Liver (tissue), 3 donors: ENCODE results near the gene NIPAL1.

Experiments used
- JUND ChIP-seq, 2 donors: IDR thresholded peaks; 2 replicates each; pipeline ENCODE4 v1.6.1; 2016; ENCODE audit warnings: antibody characterized with exemption in 2 of 2
- TF ChIP-seq, protein P1 (sequence below): fragments of 150-350 bp; IDR thresholded peaks from 2 replicates; pipeline ENCODE4 v1.5.1; 2017; ENCODE audit warnings: improper control_type of control experiment, low read depth, low read length; ENCODE audit not compliant: missing input control
- TF ChIP-seq, protein P2 (sequence below): IDR thresholded peaks from 2 replicates; pipeline ENCODE4 v1.6.1; 2016; ENCODE audit warnings: antibody characterized with exemption
- donor health status: healthy.
- donor health status: healthy.

DNA sequence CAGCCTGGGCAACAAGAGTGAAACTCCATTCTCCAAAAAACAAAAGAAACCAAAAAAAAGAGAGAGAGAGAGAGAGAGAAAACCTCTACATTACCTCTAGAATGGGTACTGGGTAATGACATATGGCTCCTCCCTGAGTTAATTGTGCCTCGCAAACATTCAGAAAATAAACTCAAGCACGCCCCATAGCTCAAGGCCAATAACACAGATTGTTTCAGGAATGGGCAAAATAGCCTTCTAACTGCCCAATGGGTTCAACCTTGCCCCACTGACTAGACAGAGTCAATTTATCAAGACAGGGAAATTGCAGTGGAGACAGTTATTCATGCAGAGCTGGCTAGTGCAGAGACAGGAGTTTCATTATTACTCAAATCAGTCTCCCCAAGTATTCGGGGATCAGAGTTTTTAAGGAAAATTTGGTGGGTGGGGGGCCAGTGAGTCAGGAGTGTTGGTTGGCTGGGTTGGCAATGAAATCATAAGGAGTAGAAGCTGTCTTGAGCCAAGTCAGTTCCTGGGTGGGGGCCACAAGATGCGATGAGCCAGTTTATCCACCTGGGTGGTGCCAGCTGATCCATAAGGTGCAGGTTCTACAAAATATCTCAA lies 25.1 kb downstream of the NIPAL1 start:
- TF ChIP-seq, protein P1, sequence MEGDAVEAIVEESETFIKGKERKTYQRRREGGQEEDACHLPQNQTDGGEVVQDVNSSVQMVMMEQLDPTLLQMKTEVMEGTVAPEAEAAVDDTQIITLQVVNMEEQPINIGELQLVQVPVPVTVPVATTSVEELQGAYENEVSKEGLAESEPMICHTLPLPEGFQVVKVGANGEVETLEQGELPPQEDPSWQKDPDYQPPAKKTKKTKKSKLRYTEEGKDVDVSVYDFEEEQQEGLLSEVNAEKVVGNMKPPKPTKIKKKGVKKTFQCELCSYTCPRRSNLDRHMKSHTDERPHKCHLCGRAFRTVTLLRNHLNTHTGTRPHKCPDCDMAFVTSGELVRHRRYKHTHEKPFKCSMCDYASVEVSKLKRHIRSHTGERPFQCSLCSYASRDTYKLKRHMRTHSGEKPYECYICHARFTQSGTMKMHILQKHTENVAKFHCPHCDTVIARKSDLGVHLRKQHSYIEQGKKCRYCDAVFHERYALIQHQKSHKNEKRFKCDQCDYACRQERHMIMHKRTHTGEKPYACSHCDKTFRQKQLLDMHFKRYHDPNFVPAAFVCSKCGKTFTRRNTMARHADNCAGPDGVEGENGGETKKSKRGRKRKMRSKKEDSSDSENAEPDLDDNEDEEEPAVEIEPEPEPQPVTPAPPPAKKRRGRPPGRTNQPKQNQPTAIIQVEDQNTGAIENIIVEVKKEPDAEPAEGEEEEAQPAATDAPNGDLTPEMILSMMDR: no peak
- no peak for TF ChIP-seq JUND (IDR thresholded peaks at IDR 0.05)
- TF ChIP-seq, protein P2, sequence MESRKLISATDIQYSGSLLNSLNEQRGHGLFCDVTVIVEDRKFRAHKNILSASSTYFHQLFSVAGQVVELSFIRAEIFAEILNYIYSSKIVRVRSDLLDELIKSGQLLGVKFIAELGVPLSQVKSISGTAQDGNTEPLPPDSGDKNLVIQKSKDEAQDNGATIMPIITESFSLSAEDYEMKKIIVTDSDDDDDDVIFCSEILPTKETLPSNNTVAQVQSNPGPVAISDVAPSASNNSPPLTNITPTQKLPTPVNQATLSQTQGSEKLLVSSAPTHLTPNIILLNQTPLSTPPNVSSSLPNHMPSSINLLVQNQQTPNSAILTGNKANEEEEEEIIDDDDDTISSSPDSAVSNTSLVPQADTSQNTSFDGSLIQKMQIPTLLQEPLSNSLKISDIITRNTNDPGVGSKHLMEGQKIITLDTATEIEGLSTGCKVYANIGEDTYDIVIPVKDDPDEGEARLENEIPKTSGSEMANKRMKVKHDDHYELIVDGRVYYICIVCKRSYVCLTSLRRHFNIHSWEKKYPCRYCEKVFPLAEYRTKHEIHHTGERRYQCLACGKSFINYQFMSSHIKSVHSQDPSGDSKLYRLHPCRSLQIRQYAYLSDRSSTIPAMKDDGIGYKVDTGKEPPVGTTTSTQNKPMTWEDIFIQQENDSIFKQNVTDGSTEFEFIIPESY: no peak
